GM12873 (cell line): ENCODE measurements around the gene COPS9.

Experiments used
- TF ChIP-seq, protein P1 (sequence below): IDR thresholded peaks from 2 replicates; pipeline ENCODE4 v1.5.1; 2012; ENCODE audit warnings: low read depth, mild to moderate bottlenecking, moderate library complexity, low read length, control low read depth; ENCODE audit not compliant: insufficient read depth; ENCODE audit errors: missing control alignments

COPS9 gene

GRCh38 chr2:240161087-240161750, 25.1 kb upstream of the COPS9 start:
- TF ChIP-seq, protein P1, sequence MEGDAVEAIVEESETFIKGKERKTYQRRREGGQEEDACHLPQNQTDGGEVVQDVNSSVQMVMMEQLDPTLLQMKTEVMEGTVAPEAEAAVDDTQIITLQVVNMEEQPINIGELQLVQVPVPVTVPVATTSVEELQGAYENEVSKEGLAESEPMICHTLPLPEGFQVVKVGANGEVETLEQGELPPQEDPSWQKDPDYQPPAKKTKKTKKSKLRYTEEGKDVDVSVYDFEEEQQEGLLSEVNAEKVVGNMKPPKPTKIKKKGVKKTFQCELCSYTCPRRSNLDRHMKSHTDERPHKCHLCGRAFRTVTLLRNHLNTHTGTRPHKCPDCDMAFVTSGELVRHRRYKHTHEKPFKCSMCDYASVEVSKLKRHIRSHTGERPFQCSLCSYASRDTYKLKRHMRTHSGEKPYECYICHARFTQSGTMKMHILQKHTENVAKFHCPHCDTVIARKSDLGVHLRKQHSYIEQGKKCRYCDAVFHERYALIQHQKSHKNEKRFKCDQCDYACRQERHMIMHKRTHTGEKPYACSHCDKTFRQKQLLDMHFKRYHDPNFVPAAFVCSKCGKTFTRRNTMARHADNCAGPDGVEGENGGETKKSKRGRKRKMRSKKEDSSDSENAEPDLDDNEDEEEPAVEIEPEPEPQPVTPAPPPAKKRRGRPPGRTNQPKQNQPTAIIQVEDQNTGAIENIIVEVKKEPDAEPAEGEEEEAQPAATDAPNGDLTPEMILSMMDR, result no peak

DNA sequence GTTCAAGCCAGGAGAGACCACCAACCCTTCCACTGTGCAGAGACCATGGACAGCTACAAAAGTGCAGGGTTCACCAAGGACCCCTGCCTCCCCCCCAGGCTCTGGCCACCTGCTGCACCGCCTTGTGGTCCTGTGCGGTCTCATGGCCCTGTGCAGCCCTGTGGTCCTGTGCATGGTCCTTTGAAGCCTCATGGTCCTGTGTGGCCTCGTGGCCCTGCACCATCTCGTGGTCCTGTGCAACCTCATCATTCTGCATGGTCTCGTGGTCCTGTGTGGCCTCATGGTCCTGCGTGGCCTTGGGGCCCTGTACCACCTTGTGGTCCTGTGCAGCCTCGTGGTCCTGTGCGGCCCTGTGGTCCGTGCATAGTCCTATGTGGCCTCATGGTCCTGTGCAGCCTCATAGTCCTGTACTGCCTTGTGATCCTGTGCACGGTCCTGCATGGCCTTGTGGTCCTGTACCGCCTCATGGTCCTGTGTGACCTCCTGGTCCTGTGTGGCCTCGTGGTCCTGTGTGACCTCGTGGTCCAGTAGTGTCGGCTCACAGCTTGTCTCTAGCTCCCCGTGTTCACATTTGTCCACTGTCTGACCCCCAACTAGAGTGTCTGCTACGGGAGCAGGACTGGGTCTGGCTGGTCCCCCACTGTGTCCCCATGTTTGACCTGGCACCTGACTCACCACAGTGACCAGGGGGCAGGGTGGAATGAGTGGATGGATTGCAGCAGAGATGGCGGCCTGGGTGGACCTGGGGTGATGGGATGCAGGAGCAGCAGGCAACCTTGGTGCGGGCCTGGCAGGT, 24.4 kb upstream of the COPS9 start:
- TF ChIP-seq, protein P1, result no peak

- TF ChIP-seq, protein P1, result no peak
Measured at GRCh38 chr2:240159251-240159839, 23.2 kb upstream of the COPS9 start.

- TF ChIP-seq, protein P1, result no peak
Measured at GRCh38 chr2:240157147-240157470, 21.0 kb upstream of the COPS9 start.

- TF ChIP-seq, protein P1, result no peak
Measured at GRCh38 chr2:240156435-240157146, 20.5 kb upstream of the COPS9 start.

DNA sequence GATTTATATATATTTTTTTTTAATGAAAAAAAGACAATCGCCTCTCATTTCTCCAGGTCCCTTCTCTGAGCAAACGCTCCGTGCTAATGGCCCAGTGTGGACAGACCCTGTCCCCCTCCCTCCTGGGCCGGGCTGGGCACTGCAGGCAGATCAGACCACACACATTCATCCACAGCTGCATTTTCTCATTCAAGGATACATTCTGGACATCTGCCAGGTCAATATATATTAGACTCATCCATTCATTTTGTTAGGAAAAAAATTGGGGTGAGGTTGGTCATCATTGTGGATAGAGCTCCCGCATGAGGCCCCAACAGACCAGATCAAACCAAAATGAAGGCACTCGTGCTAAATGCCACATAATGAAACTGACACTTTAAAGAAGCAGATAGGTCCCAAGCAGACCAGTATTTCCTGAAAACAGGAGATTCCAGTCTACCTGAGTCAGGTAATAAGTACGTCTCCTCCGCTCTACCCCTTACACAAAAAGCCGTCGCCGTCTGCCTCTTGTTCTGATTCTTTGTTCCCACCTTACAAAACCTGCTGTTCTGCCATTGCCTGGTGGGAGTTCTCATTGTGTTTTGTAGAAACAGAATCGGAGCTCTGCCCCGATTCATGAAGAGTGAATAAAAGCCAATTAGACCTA, 19.8 kb upstream of the COPS9 start:
- TF ChIP-seq, protein P1, result no peak
